ENCODE measurements around the gene C1orf226.

GRCh38 chr1:162367772-162368171 lies 13.8 kb upstream of the C1orf226 start:
- TF ChIP-seq ESRRG (CRISPR knock-in tag; IDR thresholded peaks at IDR 0.05) (no peak), ISL1 (CRISPR knock-in tag; IDR thresholded peaks at IDR 0.05) (no peak)

Data from SK-N-SH treated with all-trans-retinoic acid at 6 μM for 48 hours (cell line).